BE2C (cell line): Measurements from ENCODE around the gene KIF16B.
"Not testable (repeated sequence)": the region's sequence is repeated elsewhere in the genome, so short reads cannot be mapped to it uniquely, and the experiment has no call there.

Experiments used
- DNase-seq: peaks from one replicate; pipeline ENCODE4 v3.0.0-alpha.2; 2020
- H3K27me3 ChIP-seq: fragments of 250-450 bp; sonication (Bioruptor Pico); 2 replicates; pipeline ENCODE4 v1.5.1; 2020; ENCODE audit warnings: mild to moderate bottlenecking
- H3K36me3 ChIP-seq: fragments of 250-450 bp; sonication (Bioruptor Pico); 2 replicates; pipeline ENCODE4 v1.5.1; 2020; ENCODE audit warnings: mild to moderate bottlenecking
- H3K4me1 ChIP-seq: fragments of 250-450 bp; sonication (Bioruptor Pico); 2 replicates; pipeline ENCODE4 v1.5.1; 2020
- H3K4me3 ChIP-seq: 2 replicates; pipeline ENCODE4 v1.5.1; 2011; ENCODE audit warnings: low read depth, low read length
- H3K9me3 ChIP-seq: fragments of 250-450 bp; sonication (Bioruptor Pico); 2 replicates; pipeline ENCODE4 v1.5.1; 2020
- CTCF ChIP-seq: IDR thresholded peaks from 2 replicates; pipeline ENCODE4 v1.5.1; 2012; ENCODE audit warnings: mild to moderate bottlenecking, low read depth, low read length

The KIF16B gene

GRCh38 chr20:16528078-16528477, 45.2 kb downstream of the KIF16B start:
- TF ChIP-seq CTCF = no peak
- no peak for DNase-seq
- no peaks in the 10 kb centered on the region for H3K9me3 ChIP-seq
- H3K4me3 ChIP-seq = no peak overlapping the region
- H3K4me1 ChIP-seq = no peaks in the 10 kb centered on the region
- H3K36me3 ChIP-seq = no peaks in the 10 kb centered on the region
- no peaks in the 10 kb centered on the region for H3K27me3 ChIP-seq

GRCh38 chr20:16527438-16527837, 45.8 kb downstream of the KIF16B start:
- H3K27me3 ChIP-seq = no peaks in the 10 kb centered on the region
- no peaks in the 10 kb centered on the region for H3K36me3 ChIP-seq
- TF ChIP-seq CTCF = no peak
- H3K9me3 ChIP-seq = no peaks in the 10 kb centered on the region
- no peak for DNase-seq
- H3K4me1 ChIP-seq = no peaks in the 10 kb centered on the region
- no peak overlapping the region for H3K4me3 ChIP-seq

- H3K4me3 ChIP-seq = no peak overlapping the region
- no peaks in the 10 kb centered on the region for H3K9me3 ChIP-seq
- H3K4me1 ChIP-seq = no peaks in the 10 kb centered on the region
- H3K36me3 ChIP-seq = no peaks in the 10 kb centered on the region
- no peak for TF ChIP-seq CTCF
- H3K27me3 ChIP-seq = no peaks in the 10 kb centered on the region
- DNase-seq = no peak
These were observed 46.5 kb downstream of the KIF16B start for GRCh38 chr20:16526433-16527380.

- H3K36me3 ChIP-seq, H3K27me3 ChIP-seq, H3K9me3 ChIP-seq, H3K4me3 ChIP-seq, H3K4me1 ChIP-seq, DNase-seq: not testable (repeated sequence)
These were observed 50.6 kb downstream of the KIF16B start for GRCh38 chr20:16522651-16523050.

- H3K4me3 ChIP-seq = no peak overlapping the region
- no peaks in the 10 kb centered on the region for H3K27me3 ChIP-seq
- H3K36me3 ChIP-seq = no peaks in the 10 kb centered on the region
- H3K9me3 ChIP-seq = no peaks in the 10 kb centered on the region
- no peak for TF ChIP-seq CTCF
- no peaks in the 10 kb centered on the region for H3K4me1 ChIP-seq
- no peak for DNase-seq
These were observed 53.1 kb downstream of the KIF16B start for GRCh38 chr20:16520154-16520553.

GRCh38 chr20:16519673-16520072, 53.6 kb downstream of the KIF16B start:
- H3K4me1 ChIP-seq, H3K9me3 ChIP-seq, H3K36me3 ChIP-seq, H3K4me3 ChIP-seq, H3K27me3 ChIP-seq, DNase-seq: not testable (repeated sequence)

GRCh38 chr20:16518784-16519084, 54.5 kb downstream of the KIF16B start:
- no peak for TF ChIP-seq CTCF
- no peaks in the 10 kb centered on the region for H3K9me3 ChIP-seq
- no peaks in the 10 kb centered on the region for H3K27me3 ChIP-seq
- no peak overlapping the region for H3K4me3 ChIP-seq
- no peak for DNase-seq
- no peaks in the 10 kb centered on the region for H3K4me1 ChIP-seq
- no peaks in the 10 kb centered on the region for H3K36me3 ChIP-seq
